C1 segment of cervical spinal cord (tissue), 14 donors: Measurements from ENCODE around the gene AMH.

Experiments used
- DNase-seq, 14 donors: peaks; one replicate each; lab custom pipeline; 2025; lab: John Stamatoyannopoulos, UW

AMH gene

DNA sequence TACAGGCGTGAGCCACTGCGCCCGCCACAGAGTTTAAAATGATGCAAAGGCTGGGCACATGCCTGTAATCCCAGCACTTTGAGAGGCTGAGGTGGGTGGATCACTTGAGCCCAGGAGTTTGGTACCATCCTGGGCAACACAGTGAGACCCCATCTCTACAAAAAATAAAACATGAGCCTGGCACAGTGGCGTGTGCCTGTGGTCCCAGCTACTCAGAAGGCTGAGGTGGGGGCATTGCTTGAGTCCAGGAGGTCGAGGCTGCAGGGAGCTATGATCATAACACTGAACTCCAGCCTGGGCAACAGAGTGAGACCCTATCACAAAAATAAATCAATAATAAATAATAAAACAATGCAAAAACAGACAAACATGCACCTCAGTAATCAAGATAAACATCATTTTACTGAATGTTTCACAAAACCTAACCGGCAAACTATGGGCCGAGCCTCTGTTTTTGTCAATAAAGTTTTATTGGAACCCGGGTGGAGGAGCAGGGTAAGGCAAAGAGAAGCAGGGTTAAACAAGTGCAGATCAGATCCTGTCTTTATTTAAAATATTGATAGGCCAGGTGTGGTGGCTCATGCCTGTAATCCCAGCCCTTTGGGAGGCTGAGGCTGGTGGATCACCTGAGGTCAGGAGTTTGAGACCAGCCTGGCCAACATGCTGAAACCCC, 34.8 kb downstream of the AMH start:
- DNase-seq = no peak

DNA sequence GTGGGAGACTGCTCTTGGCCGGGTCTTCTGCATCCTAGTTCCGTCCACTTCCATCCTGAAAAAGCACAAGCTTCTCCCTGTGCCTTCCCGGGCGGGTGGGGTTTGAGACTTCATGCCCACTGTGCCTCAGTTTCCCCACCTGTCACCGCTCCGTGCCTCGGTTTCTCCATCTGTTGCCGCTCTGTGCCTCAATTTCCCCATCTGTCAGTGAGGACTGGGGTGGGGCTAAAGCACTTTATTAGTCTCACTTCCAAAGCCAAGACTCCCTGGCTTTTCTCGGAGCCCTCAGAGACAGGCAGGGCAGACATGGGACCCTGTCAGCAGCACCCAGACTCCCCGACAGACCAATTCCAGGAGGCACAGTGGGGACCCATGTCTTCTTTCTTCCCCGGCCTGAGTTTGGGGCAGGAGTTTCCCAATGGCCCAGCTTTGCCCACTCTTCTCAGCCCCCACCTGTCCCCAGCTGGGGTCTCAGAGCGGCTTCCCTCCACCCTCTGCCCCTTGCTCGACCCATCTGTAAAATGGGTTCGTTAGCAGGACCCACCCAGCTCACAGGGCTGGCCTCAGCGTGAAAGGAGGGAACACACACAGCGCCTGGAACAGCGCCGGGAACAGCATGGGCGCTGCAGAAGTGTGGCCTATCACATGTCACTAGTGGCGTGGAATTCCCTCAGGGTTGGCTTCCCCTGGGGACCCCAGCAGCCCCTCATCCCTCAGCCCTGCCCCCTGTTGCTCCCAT, 37.4 kb downstream of the AMH start:
- DNase-seq = no peak

DNA sequence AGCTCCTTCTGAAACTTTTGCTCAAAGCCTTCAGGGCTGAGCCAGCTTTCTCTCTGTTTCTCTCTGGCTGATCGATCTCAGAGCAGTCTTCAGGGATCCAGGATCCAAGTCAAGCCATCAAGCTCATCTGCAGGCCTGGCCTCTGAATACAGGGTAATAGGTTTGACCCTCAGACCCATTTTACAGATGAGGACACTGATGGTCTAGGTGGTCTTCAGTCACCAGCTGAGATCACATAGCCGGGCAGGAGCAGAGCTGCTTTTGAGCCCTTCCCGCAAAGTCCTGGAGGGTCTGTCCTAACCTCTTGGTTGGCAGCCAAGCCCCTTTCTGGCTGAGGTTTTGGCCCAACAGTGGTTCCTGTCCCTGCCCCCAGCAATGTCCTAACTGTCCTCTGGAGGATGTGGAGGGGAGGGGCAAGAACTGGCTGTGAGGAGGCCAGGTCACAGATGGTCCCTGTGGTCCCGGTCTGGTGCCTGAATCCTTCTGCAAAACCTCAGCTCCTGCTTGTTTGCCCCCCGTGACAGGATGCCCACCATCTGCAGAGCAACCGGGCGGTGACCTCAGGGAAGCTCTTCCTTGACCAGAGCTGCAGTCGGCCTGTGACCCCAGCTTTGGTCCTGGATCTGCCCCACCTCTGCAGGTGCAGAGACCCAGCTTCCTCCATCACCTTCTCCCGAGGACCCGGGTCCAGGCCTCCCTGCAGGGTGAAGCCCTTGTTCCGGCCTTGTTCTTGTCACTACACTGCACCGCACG, 38.6 kb downstream of the AMH start:
- no peak for DNase-seq

DNA sequence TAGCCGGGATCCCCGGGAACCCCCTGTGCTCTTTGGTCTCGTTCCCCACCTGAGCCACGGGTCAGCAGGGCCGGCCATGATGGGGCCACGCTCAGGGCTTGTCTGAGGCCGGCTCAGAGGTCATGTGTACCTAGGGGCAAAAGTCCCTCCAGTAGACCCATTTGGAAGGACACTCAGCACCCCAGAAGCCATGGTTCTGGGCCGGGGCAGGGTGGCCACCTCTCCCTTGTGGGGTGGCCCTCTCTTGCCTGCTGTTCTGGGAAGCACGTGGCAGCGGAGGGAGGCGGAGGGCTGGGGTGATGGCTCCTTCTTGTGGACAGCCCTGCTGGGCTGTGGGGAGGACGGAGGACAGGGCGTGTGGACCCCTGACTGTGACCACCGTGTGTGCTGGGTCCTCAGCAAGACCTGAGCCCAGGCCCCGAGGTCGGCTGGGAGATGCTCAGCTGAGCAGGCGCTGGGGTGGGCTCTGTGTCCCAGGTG, 39.3 kb downstream of the AMH start:
- no peak for DNase-seq

DNA sequence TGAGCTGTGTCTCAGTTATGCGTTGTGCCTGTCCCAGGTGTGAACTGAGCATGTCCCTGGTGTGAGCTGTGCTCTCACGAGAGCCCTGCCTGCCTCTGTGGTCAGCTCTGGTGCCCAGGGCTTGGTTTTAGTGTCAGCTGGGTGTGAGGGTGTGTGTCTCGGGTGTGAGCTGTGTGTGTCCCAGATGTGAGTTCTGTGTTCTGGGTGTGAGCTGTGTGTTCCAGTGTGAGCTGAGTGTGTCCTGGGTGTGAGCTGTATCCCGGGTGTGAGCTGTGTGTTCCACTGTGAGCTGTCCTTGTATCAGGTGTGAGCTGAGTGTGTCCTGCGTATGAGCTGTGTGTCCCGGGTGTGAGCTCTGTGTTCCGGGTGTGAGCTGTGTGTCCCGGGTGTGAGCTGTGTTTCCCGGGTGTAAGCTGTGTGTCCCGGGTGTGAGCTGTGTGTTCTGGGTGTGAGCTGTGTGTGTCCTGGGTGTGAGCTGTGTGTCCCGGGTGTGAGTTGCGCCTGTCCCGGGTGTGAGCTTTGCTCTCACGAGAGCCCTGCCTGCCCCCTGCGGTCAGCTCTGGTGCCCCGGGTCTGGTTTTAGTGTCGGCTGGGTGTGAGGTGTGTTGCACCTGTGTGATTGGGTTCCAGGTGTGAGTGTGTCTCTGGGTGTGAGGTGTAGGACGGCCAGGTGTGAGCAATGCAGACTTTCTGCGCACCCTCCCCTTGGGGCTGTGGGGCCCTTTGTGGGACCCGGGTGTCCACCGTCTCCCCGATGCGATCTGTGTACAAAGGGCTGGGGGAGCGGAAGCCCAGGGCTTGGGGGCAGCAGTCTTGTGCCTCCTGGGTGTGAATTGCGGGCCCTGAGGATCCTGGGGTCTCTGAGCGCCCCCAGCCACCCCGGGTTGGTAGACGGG, 39.9 kb downstream of the AMH start:
- DNase-seq = no peak

DNA sequence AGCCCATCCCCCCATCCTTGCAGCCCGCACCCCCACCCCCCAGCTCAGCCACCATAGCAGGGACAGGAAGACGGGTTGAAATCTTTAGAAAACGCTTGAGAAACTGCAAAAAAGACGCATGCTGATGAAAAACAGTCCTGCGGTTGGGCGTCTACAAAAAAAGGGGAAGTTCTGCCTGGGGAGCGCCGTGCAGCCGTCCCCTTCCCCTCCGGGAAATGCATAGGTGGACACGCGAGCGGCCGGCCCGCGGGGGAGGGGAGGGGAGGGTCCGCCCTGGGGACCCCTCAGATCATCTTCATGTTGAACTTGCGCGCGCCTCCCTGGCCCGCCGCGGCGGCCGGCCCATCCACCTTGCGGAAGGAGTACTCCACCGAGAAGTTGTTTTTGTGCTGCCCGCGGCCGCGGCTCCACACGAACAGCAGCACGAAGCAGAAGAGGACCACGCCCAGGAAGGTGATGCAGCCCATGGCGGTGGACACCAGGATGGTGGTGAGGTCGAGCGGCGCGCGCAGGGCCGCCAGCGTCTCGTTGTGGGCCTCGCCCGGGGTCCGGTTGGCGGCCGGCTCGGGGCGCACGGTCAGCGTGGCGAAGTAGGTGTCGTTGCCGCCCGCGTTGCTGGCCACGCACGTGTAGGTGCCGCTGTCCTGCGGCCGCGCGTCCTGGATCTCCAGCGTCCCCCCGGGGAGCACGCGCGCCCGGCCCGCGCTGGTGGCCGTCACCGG, 40.8 kb downstream of the AMH start:
- peak in 4 of 14 donors; percentile 9 to 28 (median 24) for DNase-seq

DNA sequence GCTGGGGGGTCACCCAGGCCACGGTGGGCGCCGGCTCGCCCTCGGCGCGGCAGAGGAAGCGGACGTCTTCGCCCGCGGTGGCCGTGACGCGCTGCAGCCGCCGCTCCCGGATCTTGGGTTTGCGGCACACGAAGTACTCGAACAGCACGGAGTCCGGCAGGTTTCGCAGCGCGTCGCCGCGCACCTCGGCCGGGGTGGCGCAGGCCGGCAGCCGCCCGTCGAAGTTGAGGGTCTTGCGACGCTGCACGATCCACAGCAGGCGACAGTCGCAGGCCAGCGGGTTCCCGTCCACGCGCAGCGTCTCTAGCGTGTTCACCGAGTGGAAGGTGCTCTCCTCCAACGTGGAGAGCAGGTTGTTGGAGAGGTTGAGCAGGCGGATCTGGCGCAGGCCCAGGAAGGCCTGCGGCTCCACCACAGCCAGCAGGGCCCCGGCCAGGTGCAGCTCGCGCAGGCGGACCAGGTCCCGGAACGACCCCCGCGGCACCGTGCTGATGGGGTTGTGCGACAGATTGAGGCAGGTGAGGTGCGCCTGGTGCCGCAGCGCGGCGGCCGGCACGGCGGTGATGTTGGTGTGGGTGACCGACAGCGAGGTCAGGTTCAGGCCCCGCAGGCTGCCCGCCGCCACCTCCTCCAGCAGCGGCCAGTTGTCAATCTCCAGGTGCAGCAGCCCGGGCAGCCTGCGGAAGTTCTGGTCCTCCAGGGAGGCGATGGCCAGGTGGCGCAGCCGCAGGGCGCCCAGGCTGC, 41.5 kb downstream of the AMH start:
- no peak for DNase-seq

DNA sequence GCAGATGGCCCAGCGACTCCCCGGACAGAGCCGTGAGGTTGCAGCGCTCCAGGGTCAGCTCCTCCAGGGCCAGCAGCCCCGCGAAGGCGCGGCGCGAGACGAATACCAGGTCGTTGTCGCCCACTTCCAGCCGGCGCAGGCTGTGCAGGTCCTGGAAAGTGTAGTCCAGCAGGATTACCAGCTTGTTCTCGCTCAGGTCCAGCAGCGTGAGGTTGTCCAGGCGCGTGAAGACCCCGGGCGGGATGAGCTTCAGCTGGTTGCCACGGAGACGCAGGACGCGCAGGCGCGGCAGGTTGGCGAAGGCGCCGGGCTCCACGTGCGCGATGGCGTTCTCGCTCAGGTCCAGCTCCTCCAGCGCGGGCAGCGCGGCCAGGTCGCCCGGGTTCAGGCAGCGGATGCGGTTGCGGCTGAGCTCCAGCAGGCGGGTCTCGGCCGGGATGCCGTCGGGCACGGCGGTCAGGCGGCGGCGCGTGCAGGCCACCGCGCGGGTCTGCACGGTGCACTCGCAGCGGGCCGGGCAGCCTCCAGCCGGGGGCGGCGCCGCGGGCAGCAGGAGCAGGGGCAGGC, 42.1 kb downstream of the AMH start:
- peak in 1 of 14 donors; percentile 19 for DNase-seq

DNA sequence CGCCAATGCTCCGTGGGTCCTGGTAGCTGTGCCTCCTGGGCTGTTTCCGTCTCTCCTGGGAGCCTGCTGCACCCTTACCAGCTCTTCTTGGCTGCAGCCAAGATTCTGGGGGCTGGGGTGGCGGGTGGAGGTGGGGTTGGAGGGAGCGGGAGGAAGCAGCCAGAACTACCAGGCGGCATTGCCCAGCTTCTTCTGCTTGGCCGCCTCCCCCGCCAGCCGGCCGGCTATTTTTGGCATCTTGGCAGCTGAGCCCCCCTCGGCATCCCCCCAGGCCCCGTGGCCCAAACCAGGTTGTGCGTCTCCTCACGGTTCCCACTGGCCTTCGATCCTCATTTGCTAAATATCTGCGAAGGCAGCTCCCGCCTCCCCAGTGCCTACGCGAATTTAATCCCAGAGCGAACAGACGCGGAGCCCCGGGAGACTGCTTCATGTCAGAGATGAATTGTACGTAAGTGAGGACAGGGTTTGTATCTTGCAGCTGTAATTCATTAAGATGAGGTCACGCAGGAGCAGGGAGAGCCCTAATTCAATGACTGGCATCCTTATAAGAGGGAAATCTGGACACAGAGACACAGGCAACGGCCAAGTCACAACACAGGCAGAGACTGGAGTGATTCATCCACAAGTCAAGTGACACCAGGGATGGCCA, 45.7 kb downstream of the AMH start:
- DNase-seq = peak in 12 of 14 donors; percentile 32 to 85 (median 70)

DNA sequence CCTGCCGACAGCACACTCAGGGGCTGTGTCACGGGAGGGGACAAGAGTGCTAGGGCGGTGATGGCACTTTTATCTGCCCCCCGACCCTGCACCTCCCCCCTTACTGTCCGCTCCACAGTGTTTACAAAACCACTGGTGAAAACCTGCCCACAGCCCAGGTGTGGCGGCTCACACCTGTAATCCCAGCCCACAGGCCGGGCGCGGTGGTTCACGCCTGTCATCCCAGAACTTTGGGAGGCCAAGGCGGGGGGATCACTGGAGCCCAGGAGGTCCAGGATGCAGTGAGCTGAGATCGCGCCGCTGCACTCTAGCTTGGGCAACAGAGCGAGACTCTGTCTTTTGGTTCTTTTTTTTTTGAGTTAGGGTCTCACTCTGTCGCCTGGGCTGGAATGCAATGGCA, 47.0 kb downstream of the AMH start:
- DNase-seq = no peak

DNA sequence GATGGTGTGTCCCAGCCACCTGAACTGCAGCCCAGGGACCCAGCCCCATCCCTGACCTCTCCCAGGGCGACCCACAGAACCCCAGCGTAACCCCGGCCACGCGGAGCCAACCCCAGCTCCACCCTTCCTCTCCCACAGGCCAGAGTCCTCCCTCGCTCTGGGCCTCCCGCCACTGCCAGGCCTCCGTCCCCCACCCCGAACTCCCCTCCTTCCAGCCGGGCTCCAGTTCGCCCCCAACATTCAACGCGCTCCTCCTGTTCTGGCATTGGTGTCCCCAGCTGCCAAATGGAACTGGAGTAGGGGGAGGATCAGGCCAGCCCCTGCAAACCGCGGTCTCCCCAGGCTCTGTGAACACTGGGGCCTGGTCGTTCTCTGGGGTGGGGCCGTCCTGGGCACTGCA, 51.4 kb downstream of the AMH start:
- no peak for DNase-seq
